Hematopoietic multipotent progenitor cell treated with erythropoietin and hydrocortisone succinate and interleukin-3 and kit ligand, for 8 days (in vitro differentiated cells): Measurements from ENCODE around the gene CAMK2G.

ENCODE experiments used
- DNase-seq: peaks from one replicate; pipeline ENCODE4 v3.0.0-alpha.2; 2015

Gene CAMK2G

GRCh38 chr10:73859784-73860491 lies 14.4 kb downstream of the CAMK2G start:
- no peak for DNase-seq

DNA sequence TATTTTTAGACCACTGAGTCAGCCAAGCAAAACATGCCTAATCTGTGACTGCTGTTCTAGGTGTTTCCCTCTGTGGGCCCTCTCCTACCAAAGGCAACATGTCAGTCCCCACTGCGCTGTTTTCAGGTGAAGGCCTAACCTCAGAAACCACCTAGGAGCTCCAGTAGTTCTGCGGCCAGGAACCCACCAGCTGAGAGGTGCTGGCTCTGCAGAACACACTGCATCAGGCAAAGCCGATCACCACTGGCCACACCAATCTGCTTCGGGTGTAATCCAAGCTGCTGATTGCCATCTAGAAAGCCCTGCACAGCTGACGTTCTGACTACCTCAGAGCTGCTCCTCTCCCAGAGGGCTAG lies 14.9 kb downstream of the CAMK2G start:
- DNase-seq = no peak

- no peak for DNase-seq
Observed at GRCh38 chr10:73858750-73859427, 15.5 kb downstream of the CAMK2G start.

DNA sequence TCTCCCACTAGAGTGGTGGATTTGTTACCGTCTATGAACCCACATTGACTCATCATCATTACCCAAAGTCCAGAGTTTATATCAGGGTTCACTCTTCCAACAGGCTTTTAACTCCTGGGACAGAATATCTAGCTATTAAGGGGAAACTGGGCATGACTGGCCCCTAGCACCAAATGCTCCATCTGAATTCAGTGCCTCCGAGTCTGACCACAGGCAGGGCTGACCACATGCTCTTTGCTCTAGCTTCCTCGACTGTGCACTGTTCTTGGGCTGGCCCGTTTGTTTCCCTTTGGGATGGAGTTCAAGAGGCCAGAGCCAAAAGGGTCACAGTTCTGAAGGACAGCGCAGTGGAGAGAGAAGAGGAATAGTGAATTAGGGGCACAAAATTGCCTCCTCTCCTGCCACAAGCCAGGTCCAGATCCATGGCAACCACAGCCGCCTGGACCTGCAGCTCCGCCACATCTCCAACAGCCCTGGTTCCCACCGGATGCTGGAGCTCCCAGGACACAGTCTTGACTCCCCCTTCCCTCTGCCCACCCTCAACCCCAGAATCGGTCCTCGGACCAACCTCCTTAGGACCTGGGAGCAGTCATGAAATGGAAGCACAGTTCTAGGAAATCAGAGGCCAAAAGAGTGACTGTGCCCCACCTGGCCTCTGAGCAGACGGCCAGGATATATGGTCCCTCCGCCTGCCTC lies 16.2 kb downstream of the CAMK2G start:
- DNase-seq = no peak

GRCh38 chr10:73857446-73857845 lies 16.9 kb downstream of the CAMK2G start:
- no peak for DNase-seq

- DNase-seq = no peak
Observed at GRCh38 chr10:73856261-73856660, 18.1 kb downstream of the CAMK2G start.

DNA sequence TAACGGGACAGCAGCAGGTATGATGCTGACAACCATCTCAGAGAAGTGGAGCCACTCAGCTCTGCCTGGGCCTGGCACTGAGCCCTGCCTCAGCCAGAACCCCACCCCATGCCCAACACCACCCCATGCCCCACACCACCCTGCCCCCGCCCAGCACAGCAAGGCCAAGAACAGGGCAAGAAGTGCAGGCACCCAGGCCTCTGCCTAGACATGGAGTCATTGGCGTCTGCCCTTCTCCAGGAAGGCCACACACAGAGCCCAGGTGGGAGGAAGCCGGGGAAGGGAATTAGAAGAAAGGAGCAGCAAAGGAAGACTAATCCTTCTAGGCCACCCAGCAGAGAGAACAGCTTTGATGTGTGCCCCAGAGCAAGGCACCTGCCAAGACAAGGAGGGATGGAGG lies 18.9 kb downstream of the CAMK2G start:
- peak; percentile 26 for DNase-seq

GRCh38 chr10:73854310-73854709 lies 20.0 kb downstream of the CAMK2G start:
- DNase-seq = no peak

DNA sequence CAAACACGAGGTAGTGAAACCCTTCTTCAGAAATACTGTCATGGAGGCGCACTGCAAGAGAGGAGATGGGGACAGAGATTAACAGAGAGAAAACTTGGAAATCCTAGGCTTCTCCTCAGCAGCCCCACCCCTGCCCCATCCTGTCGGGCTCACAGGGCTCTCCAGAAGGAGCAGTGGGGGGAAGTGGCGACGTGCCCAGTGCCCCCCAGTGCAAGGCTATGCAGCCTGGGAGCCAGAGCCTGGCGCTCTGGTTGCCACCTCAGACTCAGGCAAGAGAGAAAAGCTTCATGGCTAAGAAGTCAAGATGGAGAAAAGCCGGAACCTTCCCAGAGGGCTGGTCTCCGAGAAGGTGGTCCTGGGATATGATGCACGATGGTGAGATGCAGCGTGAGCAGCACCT lies 21.2 kb downstream of the CAMK2G start:
- DNase-seq = no peak

DNA sequence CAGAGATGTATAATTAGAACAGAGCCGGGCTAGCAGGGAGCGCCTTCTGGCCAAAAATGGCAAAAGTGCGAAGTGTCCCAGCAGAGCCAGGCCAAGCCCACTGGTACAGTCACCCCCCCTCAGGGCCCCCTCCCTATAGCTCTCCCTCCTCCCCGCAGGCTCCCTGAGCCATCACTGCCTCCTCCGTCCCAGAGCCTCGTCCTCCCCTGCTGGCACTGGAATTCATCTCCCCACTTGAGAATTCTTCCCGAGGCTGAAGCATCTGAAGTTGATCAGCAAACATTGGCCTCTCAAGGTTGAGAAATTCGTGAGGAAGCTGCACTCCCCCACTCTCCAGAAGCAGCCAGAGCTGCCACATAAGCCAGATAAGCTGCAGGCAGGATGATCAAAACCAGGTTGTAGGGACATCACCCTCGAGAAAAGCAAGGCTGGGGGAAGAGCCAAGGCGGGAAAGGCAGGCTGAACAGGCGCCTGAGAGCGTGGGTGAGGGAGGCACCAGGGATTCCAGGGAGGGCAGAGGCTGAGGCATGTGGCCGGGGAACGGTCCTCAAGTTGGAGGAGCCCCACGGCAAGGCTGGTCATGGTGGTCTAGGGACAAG lies 23.4 kb downstream of the CAMK2G start:
- no peak for DNase-seq

- no peak for DNase-seq
Observed at GRCh38 chr10:73850211-73850610, 24.1 kb downstream of the CAMK2G start.

DNA sequence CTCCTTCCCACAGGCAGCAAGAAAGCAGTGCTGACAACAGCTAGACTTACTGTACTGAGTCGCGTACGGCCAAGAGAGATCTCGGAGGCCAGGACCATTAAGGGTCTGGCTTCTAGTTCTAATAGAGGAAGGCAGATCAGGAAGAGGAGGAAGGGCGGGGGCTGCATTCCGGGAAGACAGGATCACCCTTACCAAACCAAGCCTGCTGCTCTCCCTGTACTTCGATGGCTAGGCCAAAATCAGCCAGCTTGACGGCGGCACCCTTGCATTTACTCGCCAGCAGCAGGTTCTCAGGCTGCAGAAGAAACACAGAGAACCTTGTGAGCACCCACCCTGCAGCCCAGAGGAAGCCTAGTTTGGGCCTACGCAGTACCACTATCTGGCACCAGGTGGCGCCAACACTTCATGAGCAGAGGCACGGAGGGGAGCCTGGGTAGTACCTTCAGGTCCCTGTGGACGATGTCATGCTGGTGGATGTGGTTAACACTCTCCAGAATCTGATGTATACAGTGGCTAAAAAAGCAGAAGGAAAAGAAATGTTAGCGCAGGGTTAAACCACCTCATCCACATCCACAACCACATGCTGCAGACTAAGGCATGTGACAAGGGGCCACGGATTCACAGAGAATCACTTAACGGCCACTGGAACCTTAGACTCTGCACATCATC lies 25.4 kb downstream of the CAMK2G start:
- DNase-seq = peak; percentile 85

GRCh38 chr10:73847031-73847430 lies 27.3 kb downstream of the CAMK2G start:
- DNase-seq = no peak

DNA sequence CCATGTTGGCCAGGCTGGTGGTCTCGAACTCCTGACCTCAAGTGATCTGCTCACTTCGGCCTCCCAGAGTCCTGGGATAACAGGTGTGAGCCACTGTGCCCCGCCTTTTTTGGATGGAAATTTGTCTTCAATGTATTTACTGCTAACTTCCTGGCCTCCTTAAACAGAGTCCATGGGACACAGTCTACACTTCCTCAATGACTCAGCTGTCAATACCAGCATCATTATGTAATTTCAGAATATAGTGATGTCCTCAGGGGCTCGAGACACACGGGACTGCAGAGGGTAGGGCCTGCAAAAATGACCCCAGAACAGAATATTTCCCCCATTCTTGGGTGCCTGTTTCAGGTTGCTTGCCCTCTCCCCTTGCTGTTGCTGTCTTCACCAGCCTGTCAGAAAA lies 31.1 kb downstream of the CAMK2G start:
- DNase-seq = no peak

DNA sequence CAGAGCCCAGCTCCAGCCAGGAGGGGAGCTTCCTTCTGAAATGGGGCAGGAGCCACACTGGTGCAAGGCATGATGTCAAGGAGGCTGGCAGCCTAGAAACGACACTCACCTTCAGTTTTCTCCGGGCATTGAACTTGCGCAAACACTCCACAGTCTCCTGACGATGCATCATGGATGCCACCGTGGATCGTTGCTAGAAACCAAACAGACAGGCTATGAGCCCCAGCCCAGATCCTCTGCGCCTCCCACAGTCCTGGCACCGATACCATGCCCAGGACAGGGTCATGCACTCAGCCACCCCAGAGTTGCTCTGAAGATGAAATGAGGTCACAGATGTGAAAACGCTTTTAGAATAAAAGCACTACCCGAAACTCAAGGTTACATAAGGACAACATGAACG lies 32.0 kb downstream of the CAMK2G start:
- DNase-seq = no peak

DNA sequence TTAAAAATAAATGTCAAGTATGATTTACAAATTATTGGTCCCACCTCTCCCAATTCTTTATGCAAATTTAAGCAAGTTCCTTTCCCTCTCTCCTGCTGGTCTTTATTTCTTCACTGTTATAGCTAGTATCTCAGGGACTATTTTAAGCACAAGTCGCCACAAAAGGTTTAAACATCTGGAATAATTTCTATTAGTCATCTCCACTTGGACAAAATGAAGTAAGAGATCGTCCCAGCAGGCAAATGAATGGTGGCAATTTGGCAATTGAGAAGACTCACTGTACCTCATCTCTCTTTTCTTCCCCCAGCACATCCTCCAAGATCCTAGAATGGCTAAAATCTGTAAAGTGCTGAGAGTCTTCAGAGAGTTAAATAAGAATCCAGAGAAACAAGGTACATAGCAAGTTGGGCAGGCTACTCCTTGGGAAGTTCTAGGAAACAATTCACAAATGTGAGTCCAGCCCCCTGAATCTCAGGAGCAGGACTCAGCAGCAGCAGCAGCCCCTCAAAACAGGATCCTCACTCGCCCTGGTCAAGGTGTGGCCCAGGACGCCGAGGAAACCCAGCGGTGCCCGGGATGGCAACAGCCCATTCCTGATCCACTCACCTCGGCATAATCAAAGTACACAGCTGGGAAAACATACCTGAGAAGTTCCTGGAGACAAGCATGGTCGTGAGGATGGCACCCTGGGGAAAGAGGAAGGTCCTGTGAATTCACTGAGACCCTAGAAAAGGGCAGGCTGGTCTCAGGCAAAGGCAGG lies 32.6 kb downstream of the CAMK2G start:
- no peak for DNase-seq

- DNase-seq = no peak
Observed at GRCh38 chr10:73841061-73841421, 33.3 kb downstream of the CAMK2G start.

DNA sequence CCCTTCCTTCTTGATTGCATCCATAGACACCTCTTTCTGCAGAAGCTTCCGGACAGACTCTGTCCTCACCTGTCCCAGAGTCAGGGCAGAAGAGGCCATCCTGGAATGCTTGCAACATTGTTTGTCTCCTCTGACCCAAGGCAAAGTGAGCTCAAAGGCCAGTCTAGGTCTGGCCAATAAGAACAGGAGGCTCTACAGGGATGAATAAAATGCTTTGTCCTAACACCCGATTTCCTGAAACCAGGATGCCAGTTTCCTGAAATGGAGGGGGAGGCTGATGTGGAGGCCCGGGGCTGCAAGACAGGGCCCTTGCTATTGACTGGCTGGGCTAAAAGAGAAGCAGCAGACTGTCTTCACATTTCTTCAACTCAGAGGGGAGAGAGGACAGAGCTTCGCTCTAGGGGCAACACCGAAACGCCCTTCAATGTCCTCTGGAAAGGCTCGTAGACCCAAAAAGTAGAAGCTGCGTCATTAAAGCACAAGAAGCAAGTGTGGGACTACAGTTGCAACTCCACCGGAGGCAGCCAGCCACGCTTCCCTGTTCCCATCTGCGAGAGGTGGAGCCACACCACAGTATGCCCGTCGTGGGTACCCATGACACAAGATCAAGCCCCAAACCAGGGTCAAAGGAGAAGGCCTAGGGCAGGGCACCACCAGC lies 33.8 kb downstream of the CAMK2G start:
- no peak for DNase-seq

DNA sequence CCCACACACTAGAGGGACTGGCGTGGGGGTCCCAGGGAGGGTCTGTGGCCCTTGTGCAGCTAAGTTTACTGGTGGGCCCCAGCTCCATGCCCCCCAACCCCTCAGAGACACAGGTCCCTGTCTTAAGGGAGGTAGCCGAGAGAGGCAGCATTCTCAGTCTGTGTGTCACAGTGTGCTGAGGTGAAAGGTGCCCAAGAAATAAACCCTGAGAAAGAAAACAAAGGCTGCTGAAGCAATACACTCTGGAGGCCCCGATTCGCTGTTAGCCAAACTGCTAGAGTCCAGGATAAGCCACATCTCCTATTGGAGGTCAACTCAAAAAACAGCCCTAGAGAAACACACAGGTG lies 34.3 kb downstream of the CAMK2G start:
- no peak for DNase-seq

DNA sequence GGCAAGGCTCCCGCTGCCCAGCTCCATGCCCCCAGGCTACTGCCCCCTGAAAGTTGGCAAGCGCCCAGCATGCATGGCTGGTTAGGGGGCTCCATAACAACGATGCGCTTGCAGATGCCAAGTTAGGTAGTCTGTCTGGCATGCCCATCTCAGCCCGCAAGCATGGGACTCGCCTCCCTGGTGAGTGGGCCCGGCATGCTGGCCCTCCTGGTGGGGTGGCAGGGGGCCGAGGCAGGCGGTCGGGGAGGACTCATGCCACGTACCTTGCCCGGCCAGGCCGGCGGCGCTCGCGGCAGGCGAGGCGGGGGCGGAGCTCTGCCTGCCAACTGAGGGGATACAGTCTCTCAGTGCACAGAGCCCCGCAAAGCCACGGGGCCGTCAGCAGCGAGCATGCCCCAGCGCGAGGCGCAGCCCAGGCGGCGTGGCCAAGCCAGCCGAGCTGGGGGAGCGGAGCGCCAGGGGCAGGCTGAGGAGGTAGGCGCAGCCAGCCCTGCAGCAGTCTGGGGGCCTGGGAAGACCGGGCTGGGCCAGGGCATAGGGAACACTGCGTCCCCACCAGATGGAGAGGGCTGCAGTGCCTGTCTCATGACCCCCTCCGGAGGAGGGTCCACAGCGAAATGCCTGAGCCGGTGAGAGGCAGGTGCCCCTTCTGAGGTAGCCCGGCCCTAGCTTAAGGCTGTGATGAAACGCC lies 34.9 kb downstream of the CAMK2G start:
- DNase-seq = no peak

DNA sequence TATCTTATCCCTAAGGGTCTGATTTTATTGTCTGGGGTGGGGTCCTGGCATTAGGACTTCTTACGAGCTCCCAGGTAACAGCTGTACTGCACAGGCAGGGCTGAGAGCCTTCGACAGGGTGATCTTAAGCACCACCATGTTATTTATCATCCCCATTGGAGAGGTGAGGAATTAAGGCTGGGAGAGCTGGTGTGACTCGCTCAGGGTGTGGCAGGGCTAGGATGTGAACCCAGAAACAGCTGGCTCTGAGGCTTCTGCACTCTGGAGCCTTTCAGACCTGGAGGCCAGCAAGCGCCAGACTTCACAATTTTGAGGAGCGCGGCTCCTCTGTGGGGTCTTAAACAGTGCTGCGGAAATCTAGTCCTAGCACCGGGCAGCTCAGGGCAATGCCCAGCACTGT lies 35.5 kb downstream of the CAMK2G start:
- DNase-seq = no peak
